GM21737 (cell line): Measurements from ENCODE around the gene PRSS38.

Experiments used
- ATAC-seq: cut with Tn5 transposase; IDR thresholded peaks from one replicate; pipeline ENCODE4 v1.9.1; 2021; ENCODE audit warnings: mild to moderate bottlenecking, moderate library complexity; ENCODE audit not compliant: unreplicated experiment

Gene PRSS38

DNA sequence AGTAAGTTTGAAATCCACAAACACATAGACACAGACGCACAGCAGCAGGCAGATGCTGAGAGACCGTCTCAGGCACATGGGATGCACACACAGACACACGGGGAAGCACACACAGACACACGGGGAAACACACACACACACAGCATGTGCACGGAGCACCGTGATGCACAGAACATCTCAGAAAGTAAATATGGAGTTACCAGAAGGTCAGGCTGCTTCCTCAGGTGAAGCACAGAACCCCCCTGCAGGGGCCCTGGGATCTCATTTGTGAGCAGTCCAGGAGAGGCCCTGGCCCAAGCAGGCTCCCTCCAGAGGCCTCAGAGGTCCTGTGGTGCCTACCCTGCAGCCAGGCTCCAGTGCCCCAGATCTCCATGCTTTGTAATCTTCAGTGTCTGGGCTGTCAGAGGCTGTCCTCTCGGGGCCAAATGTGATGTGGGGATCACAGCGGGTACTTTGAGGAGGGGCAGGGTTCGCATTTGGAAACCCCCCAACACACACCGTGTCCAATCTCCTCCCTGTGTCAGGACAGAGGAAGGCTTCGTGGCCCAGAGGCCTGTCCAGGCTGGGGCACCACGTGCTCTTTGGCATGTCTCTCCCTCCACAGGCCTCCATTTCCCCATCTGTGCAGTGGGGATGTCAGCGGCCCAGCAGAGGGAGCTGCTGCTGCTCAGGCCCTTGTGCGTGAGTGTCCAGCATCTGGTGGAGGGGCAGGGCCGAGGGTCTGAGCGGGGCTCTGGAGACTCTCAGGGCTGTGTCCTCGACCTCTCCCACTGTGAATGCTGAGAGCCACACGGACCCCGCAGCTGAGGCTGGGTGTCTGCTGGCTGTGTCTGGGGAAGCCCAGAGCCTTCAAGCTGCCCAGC lies 23.0 kb upstream of the PRSS38 start:
- no peak for ATAC-seq

DNA sequence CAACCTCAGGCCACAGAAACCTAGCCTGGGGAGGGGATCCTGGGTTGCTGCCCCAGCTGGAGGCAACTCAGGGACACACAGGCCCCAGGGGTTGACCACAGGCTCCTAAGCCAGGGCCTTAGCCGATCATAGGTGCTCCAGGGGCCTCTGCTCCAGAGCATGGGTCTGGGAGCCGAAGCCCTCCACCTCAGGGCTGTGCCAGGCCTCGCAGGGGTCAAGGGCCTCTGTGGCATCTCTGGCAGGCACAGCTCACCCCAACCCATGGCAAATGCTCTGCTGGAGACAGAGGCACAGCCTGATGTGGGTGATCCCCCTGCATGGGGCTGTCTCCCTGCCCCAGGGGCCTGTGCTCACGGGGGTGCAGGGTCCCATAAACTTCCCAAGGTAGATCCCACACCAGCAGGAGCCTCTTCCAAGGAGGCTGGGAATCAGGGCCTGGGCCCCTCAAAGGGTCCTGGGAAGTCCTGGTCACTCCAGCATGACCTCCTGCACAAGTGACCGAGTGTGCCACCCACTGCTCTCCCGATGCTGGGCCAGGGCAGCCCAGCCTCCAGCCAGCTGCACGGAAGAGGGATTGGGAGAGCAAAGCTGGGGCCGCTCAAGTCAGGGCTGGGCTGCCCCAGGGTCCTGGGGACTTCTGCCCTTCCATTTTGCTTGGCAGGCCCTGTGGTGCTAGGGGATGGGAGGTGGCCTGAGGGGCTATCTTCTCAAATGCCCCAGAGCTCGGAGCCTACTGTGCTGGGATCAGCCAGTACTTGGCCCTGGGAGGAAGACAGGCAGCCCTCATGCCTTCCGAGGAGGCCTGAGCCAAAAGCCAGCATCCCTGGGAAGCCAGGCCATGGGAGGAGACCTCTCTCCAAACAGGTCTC lies 22.2 kb upstream of the PRSS38 start:
- ATAC-seq, result no peak

DNA sequence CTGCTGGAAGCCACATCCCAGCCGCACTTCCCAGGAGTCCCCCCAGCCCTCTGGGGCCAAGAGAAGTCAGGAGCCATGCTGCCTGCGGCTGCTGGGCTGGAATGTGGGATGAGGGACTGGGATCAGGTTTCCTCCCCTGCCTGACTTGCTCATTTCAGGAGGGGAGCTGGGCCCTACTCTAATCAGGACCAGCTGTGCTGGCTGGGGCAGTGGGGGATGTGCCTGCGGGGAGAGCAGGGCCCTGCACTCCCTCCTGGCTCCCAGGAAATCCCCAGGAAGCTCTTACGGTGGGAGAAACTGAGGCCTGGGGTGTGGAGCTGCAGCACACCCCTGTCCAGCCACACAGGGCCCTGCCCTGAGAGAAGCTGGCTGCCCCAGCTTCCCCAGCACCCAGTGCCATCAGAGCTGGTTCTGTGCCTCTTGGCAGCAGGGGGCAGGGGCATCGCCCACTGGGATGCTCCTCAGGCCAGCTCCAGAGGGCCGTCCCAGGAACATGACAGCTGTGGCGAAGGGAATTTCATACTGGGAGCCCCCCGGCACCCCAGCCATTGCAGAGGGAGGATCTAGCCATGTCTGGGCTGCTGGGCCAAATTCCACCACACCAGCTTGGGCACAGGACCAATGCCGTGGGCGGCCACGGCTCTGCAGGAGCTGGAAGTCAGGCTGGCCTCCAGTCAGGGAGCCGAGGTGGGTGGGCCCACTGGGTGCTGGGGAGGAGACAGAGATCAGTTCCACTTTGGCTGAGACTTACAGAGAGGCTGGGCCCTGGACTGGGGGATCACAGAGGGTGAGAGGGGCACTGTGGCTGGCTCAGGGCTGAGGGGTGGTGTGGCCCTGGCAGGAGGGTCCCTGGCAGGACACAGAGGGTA lies 21.3 kb upstream of the PRSS38 start:
- no peak for ATAC-seq

DNA sequence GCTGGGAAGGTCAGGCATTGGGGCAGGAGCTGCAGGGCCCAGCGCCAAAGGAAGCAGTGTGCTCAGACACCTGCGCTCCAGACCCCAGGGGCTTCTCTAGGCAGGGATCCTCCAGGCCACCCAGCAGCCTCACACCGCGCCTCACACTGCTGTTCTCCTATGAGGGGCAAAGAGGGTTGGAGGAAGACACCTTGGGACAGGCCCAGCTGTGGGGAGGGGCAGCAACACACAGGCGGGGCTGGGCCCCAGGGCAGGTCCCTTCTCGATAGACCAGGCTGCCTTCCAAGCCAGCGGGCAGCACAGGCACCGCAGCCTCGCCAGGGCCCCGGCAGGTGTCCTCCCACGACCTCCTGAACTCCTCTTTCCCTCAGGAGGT lies 20.7 kb upstream of the PRSS38 start:
- ATAC-seq, result no peak

DNA sequence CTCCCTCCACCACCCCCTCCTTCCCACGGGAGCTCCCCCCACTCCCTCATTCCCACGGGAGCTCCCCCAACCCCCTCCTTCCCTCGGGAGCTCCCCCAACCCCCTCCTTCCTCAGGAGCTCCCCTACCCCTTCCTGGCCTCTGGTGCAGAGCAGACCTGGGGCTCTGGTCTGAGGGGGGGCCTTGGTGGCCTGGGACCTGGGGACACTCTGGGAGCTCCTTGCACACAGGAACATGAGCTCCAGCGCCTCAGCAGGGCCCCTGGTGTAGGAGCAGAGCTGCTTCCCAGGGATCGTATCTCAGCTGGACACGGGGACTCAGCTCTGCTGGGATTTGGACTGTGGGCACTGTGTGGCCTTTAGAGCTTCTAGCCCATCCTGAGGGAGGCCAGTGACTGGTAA lies 19.7 kb upstream of the PRSS38 start:
- ATAC-seq, result no peak

DNA sequence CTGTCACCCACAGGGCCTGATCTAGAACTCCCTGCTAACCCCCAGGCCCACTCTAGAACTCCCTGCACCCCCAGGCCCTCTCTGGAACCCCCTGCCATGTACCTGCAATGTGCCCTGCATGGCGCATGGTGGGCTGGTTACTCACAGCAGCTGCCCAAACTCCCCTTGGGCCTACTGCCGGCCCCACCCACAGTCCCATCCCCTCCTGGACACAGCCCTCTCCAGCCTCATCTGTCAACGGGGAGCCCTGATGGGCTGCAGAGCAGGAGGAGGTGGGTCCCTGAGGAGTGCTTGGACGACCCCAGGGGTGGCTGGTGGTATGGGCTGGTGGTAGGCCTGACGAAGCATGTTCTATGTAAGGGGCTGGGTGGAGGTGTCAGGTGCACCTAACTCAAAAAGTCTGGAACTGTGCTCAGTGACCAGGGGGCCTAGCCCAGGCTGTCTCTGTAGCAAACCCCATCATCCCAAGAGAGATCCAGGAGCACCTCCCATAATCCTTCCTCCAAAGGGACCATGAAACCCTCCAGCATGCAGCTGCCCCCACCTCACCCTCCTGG lies 19.0 kb upstream of the PRSS38 start:
- no peak for ATAC-seq

DNA sequence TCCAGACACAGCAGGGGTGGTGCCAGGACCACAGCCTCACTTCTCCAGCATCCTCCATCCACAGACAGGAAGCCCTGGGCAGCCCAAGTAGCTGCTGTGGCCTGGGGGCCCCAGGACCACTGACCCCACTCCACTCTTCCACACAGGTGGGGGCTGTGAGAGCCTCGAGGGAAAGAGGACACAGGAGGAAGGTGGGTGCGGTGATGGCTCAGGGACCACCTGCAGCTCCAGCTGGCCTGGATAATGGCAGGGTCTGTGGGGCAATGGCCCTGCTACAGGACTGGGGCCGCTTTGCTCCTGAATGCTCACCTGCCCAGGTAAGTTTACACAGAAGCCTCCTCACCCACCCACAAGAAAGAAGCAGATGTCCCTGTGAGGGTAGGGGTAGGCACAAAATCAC lies 18.3 kb upstream of the PRSS38 start:
- no peak for ATAC-seq

DNA sequence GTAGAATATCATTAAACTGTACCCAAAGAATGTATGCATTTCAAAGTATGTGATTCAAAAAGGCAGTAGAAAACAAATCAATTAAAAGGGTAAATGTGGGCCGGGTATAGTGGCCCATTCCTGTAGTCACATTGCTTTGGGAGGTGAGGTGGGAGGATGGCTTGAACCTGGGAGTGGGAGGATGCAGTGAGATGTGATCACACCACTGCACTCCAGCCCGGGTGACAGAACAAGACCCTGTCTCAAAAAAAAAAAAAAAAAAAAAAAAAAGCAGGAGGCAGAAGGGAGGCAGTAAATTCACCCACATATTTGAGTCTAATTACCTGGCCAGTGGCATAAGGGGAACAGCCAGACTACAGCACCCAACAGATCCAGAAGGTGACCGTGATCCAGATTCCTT lies 17.9 kb upstream of the PRSS38 start:
- no peak for ATAC-seq

DNA sequence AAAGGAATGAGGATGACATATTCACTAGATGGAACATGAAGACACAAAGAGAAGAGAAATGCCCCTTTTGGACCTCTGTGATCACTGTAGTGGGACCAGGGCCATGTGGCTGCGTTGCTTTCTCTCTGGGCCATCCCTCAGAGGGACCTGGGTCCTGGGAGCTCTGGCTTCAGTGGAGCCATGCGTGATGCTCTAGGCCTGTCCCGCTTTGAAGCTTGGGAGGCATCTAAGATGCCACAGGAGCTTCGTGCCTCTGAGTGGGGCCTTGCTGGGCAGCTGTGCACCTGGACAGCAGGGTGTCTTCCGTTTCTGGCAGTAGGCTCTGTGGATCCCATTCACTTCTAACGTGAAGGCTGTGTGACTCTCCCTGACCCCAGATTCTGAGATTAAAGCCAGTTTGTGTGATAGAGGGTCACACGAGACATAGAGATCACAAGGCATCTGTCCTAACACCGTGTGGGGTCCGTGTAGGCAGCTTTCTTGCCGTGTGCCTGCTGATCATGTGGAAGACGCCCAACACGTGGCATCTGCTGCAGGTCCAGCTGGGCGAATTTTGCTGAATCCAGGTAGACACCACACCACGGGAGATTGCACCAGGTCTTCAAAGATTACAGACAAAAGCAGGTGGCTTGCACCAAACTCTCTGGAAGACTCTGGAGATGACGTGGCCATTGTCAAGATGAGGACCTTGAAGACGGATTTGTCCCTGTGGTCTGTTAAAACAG lies 17.2 kb upstream of the PRSS38 start:
- ATAC-seq, result no peak

DNA sequence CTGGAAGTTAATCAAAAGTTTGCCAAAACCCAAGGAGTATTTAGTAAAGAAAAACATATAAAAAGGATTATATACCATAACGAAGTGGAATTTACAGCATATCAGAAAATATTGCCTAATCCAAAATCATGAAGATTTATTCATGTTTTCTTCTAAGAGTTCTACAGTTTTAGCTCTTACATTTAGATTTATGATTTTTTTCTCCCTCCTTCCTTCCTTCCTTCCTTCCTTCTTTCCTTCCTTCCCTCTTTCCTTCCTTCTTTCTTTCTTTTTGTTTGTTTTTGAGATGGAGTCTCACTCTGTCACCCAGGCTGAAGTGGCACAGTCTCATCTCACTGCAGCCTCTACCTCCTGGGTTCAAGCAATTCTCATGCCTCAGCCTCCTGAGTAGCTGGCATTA lies 15.7 kb upstream of the PRSS38 start:
- ATAC-seq, result no peak

DNA sequence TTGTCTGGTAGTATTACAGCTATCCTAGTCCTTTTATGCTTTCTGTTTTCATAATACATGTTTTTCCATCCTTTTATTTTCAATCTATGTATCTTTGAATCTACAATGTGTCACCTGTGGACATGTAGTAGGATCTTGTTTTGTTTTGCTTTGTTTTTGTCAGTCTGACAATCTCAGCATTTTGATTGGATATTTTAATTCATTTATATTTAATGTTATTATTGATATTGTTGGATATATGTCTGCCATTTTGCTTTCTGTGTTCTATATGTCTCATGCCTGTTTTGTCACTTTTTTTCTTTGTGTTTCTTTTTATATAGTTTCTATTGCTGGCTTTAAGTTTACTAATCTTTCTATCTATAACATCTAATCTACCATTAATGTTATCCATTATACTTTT lies 11.5 kb upstream of the PRSS38 start:
- no peak for ATAC-seq

DNA sequence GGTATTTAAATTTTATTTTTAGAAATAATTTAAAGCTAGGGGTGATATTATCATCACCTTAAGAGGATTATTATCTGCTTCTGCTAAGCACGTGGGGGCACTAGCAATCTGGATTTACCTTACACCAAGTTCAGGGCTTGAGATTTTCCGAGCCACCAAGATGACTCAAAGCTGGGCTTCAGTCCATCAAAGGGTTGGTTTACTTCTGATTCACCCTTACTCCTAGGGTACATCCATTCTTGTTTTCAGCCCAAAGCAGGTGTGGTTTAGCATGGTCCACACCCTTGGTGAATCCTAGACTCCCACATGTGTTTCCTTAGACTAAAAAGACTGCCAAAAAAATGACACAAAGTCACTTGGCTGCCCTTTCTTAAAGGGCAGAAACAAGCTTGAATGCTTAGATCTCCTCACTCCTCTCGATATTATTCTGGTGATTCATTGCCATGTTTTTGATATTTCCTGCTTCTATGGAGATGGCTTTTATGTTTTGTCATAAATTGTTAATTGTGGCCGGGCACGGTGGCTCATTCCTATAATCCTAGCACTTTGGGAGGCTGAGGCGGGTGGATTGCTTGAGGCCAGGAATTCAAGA lies 9.8 kb upstream of the PRSS38 start:
- ATAC-seq, result no peak

DNA sequence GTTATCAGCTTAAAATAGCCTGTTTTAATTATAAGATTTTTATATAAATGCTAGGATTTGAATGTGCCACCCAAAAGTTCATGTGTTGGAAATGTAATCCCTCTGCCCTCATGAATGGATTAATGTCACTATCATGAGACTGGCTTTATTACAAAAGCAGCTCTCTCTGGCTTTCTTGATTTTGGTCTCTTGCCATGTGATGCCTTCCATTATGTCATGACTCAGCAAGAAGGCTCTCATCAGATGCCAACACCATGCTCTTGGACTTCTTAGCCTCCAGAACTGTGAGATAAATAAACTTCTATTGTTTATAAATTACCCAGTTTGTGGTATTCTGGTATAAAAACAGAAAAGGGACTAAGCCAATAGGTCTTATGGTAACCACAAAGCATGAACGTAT lies 6.9 kb upstream of the PRSS38 start:
- ATAC-seq, result no peak

DNA sequence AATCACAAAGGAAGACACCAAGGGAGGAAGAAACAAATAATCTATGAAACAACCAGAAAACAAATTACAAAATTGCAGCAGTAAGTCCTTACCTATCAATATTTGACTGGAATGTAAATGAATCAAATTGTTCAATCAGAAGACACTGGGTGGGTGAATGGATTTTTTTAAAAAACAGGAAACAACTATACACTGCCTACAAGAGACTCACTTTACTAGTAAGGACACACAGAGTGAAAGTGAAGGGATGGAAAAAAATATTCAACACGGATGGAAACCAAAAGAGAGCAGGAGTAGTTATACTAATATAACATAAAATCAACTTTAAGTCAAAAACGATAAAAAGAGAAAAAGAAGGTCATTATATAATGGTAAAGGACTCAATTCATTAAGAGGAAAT lies 6.4 kb upstream of the PRSS38 start:
- no peak for ATAC-seq

DNA sequence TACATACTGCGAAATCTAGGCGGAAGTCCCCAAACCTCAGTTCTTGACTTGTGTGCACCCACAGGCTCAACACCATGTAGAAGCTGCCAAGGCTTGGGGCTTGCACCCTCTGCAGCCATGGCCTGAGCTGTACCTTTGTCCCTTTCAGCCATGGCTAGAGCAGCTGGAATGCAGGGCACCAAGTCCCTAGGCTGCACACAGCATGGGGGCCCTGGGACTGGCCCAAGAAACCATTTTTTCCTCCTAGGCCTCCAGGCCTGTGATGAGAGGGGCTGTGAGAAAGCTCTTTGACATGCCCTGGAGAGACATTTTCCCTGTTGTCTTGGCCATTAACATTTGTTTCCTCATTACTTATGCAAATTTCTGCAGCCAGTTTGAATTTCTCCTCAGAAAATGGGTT lies 1.5 kb upstream of the PRSS38 start:
- ATAC-seq, result no peak

DNA sequence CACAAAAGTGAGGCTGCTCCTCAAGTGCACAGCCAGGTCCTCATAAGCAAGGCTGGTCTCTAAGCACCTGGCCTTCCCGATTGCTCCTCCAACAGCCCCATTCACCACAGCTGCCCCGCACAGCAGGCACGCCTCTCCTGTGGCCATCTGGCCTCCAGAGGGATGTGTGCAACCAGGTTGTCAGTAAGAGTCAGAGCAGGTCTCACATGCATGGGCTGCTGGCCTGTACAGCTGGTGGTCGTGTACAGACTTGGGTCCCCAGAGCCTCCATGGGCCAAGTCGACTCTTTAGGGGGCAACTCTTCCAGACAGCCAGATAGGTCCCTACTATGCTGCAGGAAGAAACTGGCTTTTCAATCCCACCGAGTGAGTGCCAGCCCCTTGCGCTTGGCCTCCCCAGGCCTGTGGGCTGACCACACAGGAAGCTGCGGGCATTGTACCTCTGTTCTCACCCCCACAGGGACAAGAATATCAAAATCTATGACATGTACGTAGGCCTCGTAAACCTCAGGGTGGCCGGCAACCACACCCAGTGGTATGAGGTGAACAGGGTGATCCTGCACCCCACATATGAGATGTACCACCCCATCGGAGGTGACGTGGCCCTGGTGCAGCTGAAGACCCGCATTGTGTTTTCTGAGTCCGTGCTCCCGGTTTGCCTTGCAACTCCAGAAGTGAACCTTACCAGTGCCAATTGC lies 1.4 kb downstream of the PRSS38 start:
- no peak for ATAC-seq

DNA sequence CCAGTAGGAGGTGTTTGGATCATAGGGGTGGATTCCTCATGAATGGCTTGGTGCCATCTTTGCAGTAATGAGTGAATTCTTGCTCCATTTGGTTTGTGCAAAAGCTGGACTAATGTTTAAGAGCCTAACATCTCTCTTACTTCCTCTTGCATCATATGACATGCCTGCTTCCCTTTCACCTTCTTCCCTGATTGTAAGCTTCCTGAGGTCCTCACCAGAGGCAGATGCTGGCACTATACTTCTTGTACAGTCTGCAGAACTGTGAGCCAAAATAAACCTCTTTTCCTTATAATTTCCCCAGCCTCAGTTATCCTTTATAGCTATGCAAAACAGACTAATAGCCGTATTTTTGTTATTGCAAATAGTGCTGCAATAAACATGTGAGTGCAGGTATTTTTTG lies 8.1 kb downstream of the PRSS38 start:
- no peak for ATAC-seq

DNA sequence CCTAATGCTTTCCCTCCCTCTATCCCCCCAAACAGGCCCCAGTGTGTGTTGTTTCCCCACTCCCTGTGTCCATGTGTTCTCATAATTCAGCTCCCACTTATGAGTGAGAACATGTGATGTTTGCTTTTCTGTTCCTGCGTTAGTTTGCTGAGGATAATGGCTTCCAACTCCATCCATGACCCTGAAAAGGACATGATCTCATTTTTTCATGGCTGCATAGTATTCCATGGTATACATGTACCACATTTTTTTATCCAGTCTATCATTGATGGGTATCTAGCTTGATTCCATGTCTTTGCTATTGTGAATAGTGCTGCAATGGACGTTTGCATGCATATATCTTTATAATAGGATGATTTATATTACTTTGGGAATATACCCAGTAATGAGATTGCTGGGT lies 8.7 kb downstream of the PRSS38 start:
- no peak for ATAC-seq

DNA sequence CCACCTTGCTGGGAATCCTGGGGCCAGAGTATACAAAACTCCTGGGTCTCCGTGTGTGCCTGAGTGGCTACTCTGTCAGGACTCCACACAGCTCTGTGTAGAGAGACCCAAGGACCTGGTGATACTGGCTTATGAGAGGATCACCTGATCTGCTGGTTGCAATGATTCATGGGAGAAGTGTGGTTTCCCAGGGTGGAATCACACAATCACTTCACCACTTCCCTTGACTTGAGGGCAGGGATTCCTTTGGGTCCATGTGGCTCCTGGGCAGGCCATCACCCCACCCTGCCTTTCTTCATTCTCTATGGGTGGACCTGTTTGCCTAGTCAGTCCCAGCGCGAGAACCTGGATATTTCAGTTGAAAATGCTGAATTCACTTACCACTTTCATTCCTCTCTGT lies 13.3 kb downstream of the PRSS38 start:
- ATAC-seq, result no peak
